ENCODE results near the gene SLC41A1.
"Not testable (repeated sequence)": the region's sequence is repeated elsewhere in the genome, so short reads cannot be mapped to it uniquely, and the experiment has no call there.

The SLC41A1 gene

DNA sequence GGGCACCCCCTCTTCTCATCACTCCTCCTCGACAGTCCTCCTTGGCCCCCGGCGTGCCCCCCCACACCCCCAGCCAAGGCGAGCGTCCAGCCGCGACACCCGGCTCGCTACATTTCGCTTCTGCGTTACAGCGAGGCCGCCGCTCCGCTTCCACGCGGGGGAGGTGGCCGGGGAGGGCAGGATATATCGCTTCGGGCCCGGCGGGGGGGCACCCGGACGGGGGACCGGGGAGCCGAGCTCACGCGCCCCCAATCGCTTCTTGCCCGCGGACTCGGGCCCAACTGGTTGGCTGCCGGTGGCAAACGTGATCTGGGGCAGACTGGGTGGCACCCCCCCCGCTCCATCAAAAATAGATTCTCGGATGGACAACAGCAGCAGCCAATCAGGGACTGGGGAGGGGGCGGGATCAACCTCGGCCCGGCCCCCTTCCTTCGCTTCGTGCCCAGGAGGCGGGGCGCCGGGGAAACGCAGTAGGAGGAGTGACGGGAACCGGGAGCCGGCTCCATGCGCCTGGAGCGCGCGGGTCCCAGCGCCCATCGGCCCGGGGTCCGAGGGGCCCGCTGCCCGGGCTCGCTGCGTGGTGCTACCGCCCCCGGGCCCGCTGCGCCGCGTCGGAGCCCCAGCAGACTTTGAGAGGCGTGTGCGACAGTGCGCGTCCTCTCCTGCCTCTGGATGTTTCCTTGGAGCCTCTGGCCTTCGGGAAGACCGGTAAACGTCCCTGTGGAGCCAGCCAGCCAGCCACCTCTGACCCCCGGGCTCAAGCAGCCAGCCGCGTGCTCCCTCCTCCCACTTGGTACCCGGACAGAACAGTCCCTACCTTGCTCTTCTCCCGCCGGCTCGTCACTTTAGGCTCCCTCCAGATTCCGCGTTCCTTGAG lies at the start of gene SLC41A1:
SLC41A1 (minus strand) TSS at position 321 of the 877 bp plus-strand sequence. CDS start 2,757 bp downstream, outside the sequence.
- DNase-seq (ENCODE audit: low read depth in 2 of 2) = peak; percentile 86 to 87

DNA sequence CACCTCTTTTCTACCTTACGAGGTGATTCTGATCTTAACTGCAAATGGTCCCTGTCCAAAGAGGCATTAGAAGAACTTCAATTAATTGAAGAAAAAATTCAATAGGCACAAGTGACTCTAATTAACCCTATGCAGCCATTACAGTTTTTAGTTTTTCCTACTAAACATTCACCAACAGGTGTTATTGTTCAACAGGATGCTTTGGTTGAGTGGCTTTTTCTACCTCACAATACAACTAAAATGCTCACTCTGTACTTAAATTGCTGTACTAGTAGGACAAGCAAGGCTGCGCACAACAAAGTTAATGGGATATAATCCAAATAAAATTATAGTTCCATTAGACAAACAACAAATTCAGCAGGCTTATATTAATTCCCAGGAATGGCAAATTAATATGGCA lies 48.5 kb upstream of the SLC41A1 start:
- DNase-seq (ENCODE audit: low read depth in 2 of 2) = no peak

DNA sequence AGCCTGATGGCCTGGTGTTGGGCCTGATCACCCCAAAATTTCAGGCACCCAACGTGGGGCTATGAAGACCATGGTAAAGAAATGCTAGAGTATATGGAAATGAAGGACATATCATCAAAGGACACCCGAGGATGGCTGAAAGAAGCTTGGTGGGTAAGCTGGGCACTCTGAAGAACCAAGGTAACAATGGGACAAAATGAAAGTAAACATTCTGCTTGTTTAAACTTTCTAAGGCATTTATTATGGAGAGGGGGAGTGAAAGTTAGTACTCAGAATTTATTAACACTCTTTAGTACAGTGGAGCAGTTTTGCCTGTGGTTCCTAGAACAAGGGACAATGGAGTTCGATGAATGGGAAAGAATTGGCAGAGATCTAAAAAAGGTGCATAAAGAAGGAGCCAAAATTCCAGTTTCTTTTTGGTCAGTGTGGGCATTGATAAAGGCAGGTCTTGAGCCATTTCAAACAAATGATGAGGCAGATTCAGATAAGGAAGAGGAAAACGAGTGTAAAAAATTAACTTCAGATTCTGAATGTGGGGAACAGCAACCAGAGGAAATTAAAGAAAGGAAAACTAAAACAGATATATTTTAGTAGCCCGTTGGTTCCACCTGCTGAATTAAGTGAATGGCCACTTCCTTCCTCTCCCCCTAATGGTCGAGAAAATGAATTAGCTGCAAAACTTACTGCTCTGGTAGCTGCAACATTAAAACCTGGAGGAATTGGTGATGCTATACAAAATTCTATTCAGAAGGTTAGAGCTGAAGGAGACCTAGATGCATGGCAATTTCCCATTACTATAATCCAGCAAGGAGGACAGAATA lies 45.4 kb upstream of the SLC41A1 start:
- DNase-seq (ENCODE audit: low read depth in 2 of 2) = no peak

GRCh38 chr1:205857501-205857900 lies 44.5 kb upstream of the SLC41A1 start:
- not testable (repeated sequence) for DNase-seq (ENCODE audit: low read depth in 2 of 2)

DNA sequence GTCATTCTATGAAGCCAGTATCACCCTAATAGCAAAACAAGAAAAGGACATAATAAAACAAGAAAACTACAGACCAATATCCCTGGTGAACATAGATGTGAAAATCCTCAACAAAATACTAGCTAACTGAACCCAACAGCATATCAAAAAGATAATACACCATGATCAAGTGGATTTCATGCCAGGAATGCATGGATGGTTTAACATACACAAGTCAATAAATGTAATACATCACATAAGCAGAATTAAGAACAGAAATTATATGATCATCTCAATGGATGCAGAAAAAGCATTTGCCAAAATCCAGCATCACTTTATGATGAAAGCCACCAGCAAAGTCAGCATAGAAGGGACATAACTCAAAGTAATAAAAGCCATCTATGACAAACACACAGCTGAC lies 43.4 kb upstream of the SLC41A1 start:
- DNase-seq (ENCODE audit: low read depth in 2 of 2) = no peak

- no peak for DNase-seq (ENCODE audit: low read depth in 2 of 2)
Measured at GRCh38 chr1:205852969-205853368, 40.0 kb upstream of the SLC41A1 start.

- no peak for DNase-seq (ENCODE audit: low read depth in 2 of 2)
Measured at GRCh38 chr1:205851993-205852392, 39.0 kb upstream of the SLC41A1 start.

DNA sequence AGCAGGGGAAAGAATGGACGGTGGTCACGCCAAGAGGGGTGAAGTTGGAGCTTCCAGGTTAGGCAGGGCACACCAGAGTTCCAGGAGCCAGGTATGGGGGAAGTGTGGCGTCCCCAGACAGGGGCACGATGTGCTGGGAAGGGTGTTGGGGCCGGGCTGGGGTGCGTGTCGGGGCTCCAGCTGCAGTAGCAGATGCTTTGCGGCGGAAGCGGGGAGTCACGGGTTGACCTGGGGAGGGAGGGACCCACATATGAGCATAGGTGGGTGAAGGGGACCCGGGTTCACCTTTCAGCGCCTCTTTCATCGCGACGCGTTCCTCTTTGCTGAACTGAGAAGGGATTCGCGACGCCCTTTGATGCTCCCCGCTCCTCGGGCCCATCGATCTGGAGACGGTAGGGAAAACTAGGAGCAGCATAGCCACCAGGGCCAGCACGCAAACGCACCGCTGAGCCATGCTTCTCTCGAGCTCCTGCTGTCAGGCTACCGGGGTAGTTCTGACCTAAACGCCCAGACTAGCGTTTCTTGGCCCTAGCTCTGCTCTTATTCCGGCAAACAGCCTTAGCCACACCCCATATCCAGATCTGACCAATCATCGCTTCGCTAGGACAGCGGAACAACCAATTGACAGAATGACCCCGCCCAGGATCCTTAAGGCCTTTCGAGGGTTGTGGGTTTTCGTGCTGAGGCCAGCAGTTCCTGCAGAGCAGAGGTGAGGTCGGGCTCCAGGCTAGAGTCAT lies 36.8 kb upstream of the SLC41A1 start, which contains the start of gene PM20D1:
PM20D1 (minus strand) TSS at position 514 of the 737 bp plus-strand sequence; CDS start at position 454, 60 bp downstream.
- peak; percentile 52 to 61 for DNase-seq (ENCODE audit: low read depth in 2 of 2)

- DNase-seq (ENCODE audit: low read depth in 2 of 2) = no peak
Measured at GRCh38 chr1:205843036-205843859, 30.2 kb upstream of the SLC41A1 start.

- no peak for DNase-seq (ENCODE audit: low read depth in 2 of 2)
Measured at GRCh38 chr1:205842229-205842628, 29.2 kb upstream of the SLC41A1 start.

DNA sequence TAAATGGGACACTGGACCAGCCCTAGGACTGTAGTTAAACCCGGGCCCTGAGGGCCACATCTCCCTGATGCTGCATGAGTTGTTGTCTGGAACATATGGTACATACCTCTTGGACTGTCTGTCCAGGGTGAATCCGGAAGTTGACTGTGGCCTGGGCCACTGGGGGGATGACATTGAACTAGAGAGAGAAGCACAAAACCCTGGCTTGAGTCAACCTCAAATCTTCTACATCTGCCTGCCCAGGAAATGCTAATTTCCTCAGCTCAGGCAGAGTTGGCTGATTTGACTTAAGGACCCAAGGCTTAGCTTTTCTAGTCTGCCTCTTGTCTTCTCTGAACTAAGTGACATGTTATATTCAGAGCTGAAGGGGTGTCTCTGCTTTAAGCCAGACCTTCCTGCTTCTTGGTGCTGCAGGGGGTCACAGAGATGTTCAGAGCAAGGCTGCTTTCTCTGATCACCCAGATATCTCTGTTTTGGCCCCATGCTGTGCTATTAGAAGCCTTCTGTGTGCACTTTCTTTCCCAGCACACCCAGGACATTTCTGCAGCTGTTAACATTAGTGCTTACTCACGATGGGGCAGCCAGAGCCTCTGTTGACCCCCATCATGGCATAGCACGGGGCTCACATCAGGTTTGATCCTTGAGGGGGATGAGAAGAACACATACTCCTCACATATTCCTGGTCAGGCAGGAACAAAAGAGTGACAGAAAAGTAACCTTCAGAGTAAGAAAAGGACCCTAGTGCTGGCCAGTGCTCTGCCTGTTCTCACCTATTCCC lies 27.3 kb upstream of the SLC41A1 start:
- no peak for DNase-seq (ENCODE audit: low read depth in 2 of 2)

GRCh38 chr1:205837382-205837970 lies 24.5 kb upstream of the SLC41A1 start:
- no peak for DNase-seq (ENCODE audit: low read depth in 2 of 2)

DNA sequence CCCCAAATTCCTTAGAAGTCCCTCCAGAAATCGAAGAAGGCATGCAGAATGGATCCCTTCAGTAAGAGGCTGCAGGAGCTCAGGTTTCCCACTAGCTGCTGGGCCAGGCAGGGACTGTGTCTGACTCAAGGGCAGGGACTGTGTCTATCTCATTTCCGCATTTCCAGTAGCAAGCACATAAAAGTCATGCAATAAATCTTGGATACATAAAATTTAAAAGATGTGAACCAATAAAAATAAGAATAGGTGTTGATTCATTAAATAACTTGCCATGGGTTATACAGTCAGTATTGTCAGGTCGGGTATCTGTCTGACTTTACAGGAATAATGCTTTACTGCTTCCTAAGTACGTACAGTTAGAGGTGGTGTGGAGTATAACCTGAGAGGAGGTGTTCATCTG lies 21.8 kb upstream of the SLC41A1 start:
- no peak for DNase-seq (ENCODE audit: low read depth in 2 of 2)

GRCh38 chr1:205832326-205832751 lies 19.3 kb upstream of the SLC41A1 start:
- no peak for DNase-seq (ENCODE audit: low read depth in 2 of 2)

- DNase-seq (ENCODE audit: low read depth in 2 of 2) = no peak
Measured at GRCh38 chr1:205827623-205828022, 14.6 kb upstream of the SLC41A1 start.

DNA sequence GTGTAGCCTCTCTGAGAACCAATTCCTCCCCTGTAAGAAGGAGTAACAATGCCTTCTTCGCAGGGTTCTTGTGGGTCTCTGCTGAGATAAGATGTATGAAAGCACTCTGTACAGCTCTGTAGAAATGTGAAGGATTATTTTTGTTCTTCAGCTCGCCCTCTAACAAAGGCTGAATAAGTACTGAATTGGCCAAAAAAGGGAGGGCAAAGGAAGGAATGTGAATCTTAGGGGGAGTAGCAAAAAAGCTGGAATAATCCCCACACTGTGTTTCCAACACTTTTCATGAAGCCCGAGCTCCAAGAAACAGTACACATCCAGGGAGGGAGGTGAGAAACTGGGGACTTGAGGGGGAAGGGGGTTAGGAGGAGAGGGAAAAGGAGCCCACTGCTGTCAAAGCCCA lies 14.0 kb upstream of the SLC41A1 start:
- no peak for DNase-seq (ENCODE audit: low read depth in 2 of 2)

DNA sequence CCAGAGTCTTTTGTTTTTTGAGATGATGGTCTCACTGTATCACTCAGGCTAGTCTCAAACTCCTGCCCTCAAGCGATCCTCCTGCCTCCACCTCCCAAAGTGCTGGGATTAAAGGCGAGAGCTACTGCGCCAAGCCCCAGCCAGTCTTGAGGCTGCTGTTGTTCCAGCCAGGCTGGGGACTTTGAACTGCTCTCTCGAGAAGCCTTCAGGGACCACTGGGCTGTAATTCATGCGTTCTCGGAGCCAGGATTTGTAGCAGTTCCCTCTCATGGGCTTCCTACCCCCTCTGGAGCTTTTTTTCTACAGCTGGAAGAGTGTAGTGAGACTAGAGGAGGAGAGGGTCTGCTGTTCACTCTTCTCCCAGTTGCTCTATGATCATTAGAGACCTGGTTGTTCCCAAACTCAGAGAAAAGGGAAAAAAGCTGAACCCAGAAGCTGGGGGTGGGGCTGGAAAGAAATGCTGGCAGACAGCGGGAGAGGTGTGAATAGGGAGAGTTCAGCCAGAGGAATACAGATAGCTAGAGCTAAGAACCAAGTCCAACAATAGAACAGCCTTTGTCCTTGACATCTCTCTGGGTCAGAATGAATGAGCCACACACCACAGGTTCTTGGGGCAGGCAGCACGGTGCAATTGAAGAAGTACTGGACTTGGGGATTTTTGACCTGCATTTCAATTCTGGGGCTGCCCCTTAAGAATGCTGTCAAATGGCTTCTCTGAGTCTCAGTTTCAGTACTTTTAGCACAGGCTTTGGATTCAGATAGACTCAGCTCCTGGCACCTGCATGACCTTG lies 13.2 kb upstream of the SLC41A1 start:
- no peak for DNase-seq (ENCODE audit: low read depth in 2 of 2)

DNA sequence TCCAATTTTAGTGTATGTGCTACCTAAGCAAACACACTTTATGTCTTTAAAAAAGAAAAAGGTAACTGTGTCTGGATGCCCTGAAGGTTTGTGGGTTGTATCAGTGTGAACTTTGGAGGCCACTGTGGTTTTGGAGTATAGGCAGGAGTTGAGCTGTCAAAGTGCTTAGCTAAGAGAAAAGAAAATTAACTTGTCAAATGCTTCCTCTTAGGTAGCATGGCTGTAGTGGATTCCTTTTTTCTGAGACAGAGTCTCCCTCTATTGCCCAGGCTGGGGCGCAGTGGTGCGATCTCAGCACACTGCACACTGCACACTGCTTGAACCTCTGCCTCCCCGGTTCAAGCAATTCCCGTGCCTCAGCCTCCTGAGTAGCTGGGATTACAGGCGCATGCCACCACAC lies 11.2 kb upstream of the SLC41A1 start:
- DNase-seq (ENCODE audit: low read depth in 2 of 2) = no peak

- not testable (repeated sequence) for DNase-seq (ENCODE audit: low read depth in 2 of 2)
Measured at GRCh38 chr1:205823260-205823659, 10.3 kb upstream of the SLC41A1 start.

Measured in stimulated activated CD4-positive, alpha-beta T cell treated with anti-CD3 and anti-CD28 coated beads, Interleukin-12 subunit alpha, Interleukin-12 subunit beta, amount 100 ng/mL, for 24 hours (primary cell).